Choroid plexus epithelial cell (primary cell): ENCODE measurements around the gene EPHX1.

Experiments used
- DNase-seq: peaks from one replicate; pipeline ENCODE4 v3.0.0-alpha.2; 2010; ENCODE audit warnings: low read depth
- H3K4me3 ChIP-seq: 2 replicates; pipeline ENCODE4 v1.5.1; 2011; ENCODE audit warnings: low read depth, mild to moderate bottlenecking, control low read depth, low read length, moderate library complexity
- CTCF ChIP-seq: conservative IDR thresholded peaks from 2 replicates; pipeline ENCODE4 v1.5.1; 2011; ENCODE audit warnings: low read depth, mild to moderate bottlenecking, control low read depth, inconsistent platforms, low read length, moderate library complexity

Gene EPHX1

GRCh38 chr1:225815526-225816178, 5.7 kb downstream of the EPHX1 start:
- TF ChIP-seq CTCF: no peak

GRCh38 chr1:225816643-225817538, 7.0 kb downstream of the EPHX1 start:
- H3K4me3 ChIP-seq: no peak overlapping the region
- DNase-seq: peak; percentile 32
- TF ChIP-seq CTCF: no peak

More at GRCh38 chr1:225815526-225816178, 5.7 kb downstream of the EPHX1 start:
- H3K4me3 ChIP-seq: no peak overlapping the region
- no peak for DNase-seq

- peak; percentile 70 for DNase-seq
- no peak for TF ChIP-seq CTCF
- H3K4me3 ChIP-seq: no peak overlapping the region
Measured at GRCh38 chr1:225817611-225818061, 7.7 kb downstream of the EPHX1 start.

GRCh38 chr1:225818229-225818628, 8.3 kb downstream of the EPHX1 start:
- DNase-seq: no peak
- TF ChIP-seq CTCF: no peak
- H3K4me3 ChIP-seq: no peak overlapping the region

GRCh38 chr1:225819346-225820192, 9.6 kb downstream of the EPHX1 start:
- DNase-seq: peak; percentile 31
- no peak for TF ChIP-seq CTCF

GRCh38 chr1:225820522-225821120, 10.7 kb downstream of the EPHX1 start:
- DNase-seq: no peak
- no peak overlapping the region for H3K4me3 ChIP-seq
- no peak for TF ChIP-seq CTCF

More at GRCh38 chr1:225819346-225820192, 9.6 kb downstream of the EPHX1 start:
- no peak overlapping the region for H3K4me3 ChIP-seq
